Left ventricle myocardium inferior (tissue), 1 donor: ENCODE data around the gene TSGA10IP. TPM values are rescaled to one million over a fixed set of nuclear protein-coding genes. Genes with fewer than 3 reads are reported as not detected.
"Not testable (repeated sequence)": the region's sequence is repeated elsewhere in the genome, so short reads cannot be mapped to it uniquely, and the experiment has no call there.

Source experiments
- DNase-seq: peaks from one replicate; pipeline ENCODE4 v3.0.0-alpha.2; 2020
- H3K27ac ChIP-seq: fragments of 200-600 bp; replicated peaks from 2 replicates; pipeline ENCODE4 v1.8.0; 2021
- H3K27me3 ChIP-seq: fragments of 200-600 bp; 2 replicates; pipeline ENCODE4 v1.8.0; 2021; ENCODE audit warnings: low read depth
- H3K36me3 ChIP-seq: fragments of 200-600 bp; 2 replicates; pipeline ENCODE4 v1.8.0; 2021
- H3K4me1 ChIP-seq: fragments of 200-600 bp; 2 replicates; pipeline ENCODE4 v1.8.0; 2021
- H3K4me3 ChIP-seq: fragments of 200-600 bp; 2 replicates; pipeline ENCODE4 v1.8.0; 2021; ENCODE audit warnings: mild to moderate bottlenecking, moderate library complexity
- H3K9me3 ChIP-seq: fragments of 200-600 bp; replicated peaks from 2 replicates; pipeline ENCODE4 v1.8.0; 2021
- CTCF ChIP-seq: fragments of 200-600 bp; IDR thresholded peaks from 2 replicates; pipeline ENCODE4 v1.8.0; 2021; ENCODE audit warnings: antibody characterized with exemption, mild to moderate bottlenecking, borderline replicate concordance
- intact Hi-C: fragments of 100-400 bp; cut with micrococcal nuclease; formaldehyde crosslinking; loops from one replicate; pipeline ENCODE4 v1.11.0; 2022
- total RNA-seq: library from RNA; stranded (reverse); fragmentation: NEBNext Ultra II Directional; extraction: Animal tissue kit (Norgen Biotek cat#: 25700); gene quantifications from one replicate; pipeline ENCODE4 v1.2.1, GENCODE V29; 2021
- donor health status: DM: no; HTN: yes; CAD: no; lungs with severe emphysema.

Gene TSGA10IP
- total RNA-seq, 1 donor from 2014 or later, result not detected

- H3K27ac ChIP-seq, result no peak overlapping the region
- no peak for TF ChIP-seq CTCF
- no peaks in the 10 kb centered on the region for H3K9me3 ChIP-seq
- no peaks in the 10 kb centered on the region for H3K4me1 ChIP-seq
- intact Hi-C loops, result no loop called here
- H3K36me3 ChIP-seq, result no peaks in the 10 kb centered on the region
- no peak for DNase-seq
- no peak overlapping the region for H3K4me3 ChIP-seq
- peaks cover 27% of the 10 kb centered on the region for H3K27me3 ChIP-seq
Observed at GRCh38 chr11:65947133-65947532, 1.9 kb downstream of the TSGA10IP start.

- Histone ChIP-seq H3K36me3 (no peaks in the 10 kb centered on the region), H3K27ac (no peak overlapping the region), H3K9me3 (no peaks in the 10 kb centered on the region), H3K4me1 (no peaks in the 10 kb centered on the region), H3K4me3 (no peak overlapping the region), H3K27me3 (peaks cover 27% of the 10 kb centered on the region)
- intact Hi-C loops, result no loop called here
- no peak for DNase-seq
- no peak for TF ChIP-seq CTCF
Observed at GRCh38 chr11:65947603-65948125, 2.4 kb downstream of the TSGA10IP start.

GRCh38 chr11:65950711-65951110 lies 5.4 kb downstream of the TSGA10IP start:
- H3K4me1 ChIP-seq, H3K9me3 ChIP-seq, H3K27ac ChIP-seq, H3K4me3 ChIP-seq, DNase-seq, H3K36me3 ChIP-seq, intact Hi-C loops: not testable (repeated sequence)
- H3K27me3 ChIP-seq, result peaks cover 53% of the 10 kb centered on the region

GRCh38 chr11:65951641-65952040 lies 6.4 kb downstream of the TSGA10IP start:
- H3K36me3 ChIP-seq, intact Hi-C loops, H3K9me3 ChIP-seq, DNase-seq, H3K27ac ChIP-seq, H3K4me3 ChIP-seq, H3K4me1 ChIP-seq: not testable (repeated sequence)
- peaks cover 57% of the 10 kb centered on the region for H3K27me3 ChIP-seq

- intact Hi-C loops, result no loop called here
- Histone ChIP-seq H3K9me3 (no peaks in the 10 kb centered on the region), H3K27me3 (peaks cover 53% of the 10 kb centered on the region)
Observed at GRCh38 chr11:65952052-65952521, 6.8 kb downstream of the TSGA10IP start.

GRCh38 chr11:65953471-65953870 lies 8.2 kb downstream of the TSGA10IP start:
- Histone ChIP-seq H3K4me1 (no peaks in the 10 kb centered on the region), H3K27me3 (peaks cover 43% of the 10 kb centered on the region), H3K36me3 (no peaks in the 10 kb centered on the region), H3K4me3 (no peak overlapping the region), H3K9me3 (no peaks in the 10 kb centered on the region), H3K27ac (no peak overlapping the region)
- DNase-seq, result no peak
- intact Hi-C loops, result no loop called here
- no peak for TF ChIP-seq CTCF

More at GRCh38 chr11:65952052-65952521, 6.8 kb downstream of the TSGA10IP start:
- Histone ChIP-seq H3K36me3 (no peaks in the 10 kb centered on the region), H3K27ac (no peak overlapping the region), H3K4me1 (no peaks in the 10 kb centered on the region), H3K4me3 (no peak overlapping the region)
- no peak for TF ChIP-seq CTCF
- DNase-seq, result no peak

GRCh38 chr11:65954771-65955170 lies 9.5 kb downstream of the TSGA10IP start:
- H3K27me3 ChIP-seq, result peaks cover 43% of the 10 kb centered on the region
- H3K27ac ChIP-seq, result no peak overlapping the region
- H3K4me1 ChIP-seq, result no peaks in the 10 kb centered on the region
- no peaks in the 10 kb centered on the region for H3K36me3 ChIP-seq
- no peak for DNase-seq
- H3K9me3 ChIP-seq, result no peaks in the 10 kb centered on the region
- intact Hi-C loops, result no loop called here
- no peak for TF ChIP-seq CTCF
- H3K4me3 ChIP-seq, result no peak overlapping the region
